GM12878 (cell line): Measurements from ENCODE around the gene NOS2.

ENCODE experiments used
- CEBPB ChIP-seq, 2 experiments: fragments of 150-350 bp in 1 of 2; IDR thresholded peaks; 2 replicates each; pipeline ENCODE4 v1.6.1; 2012 to 2014; ENCODE audit warnings: low read depth in 2 of 2, low read length in 2 of 2, borderline replicate concordance in 1 of 2, inconsistent platforms in 1 of 2
- HCFC1 ChIP-seq: fragments of 150-350 bp; IDR thresholded peaks from 2 replicates; pipeline ENCODE4 v1.6.1; 2014; ENCODE audit warnings: low read length
- POLR2A ChIP-seq: IDR thresholded peaks from 2 replicates; pipeline ENCODE4 v1.6.1; 2011; ENCODE audit warnings: low read depth, mild to moderate bottlenecking, low read length
- RAD21 ChIP-seq: IDR thresholded peaks from 2 replicates; pipeline ENCODE4 v1.6.1; 2011; ENCODE audit warnings: mild to moderate bottlenecking, low read depth, low read length, moderate library complexity; ENCODE audit not compliant: insufficient read depth
- ZNF384 ChIP-seq: IDR thresholded peaks from 2 replicates; pipeline ENCODE4 v1.6.1; 2012; ENCODE audit warnings: low read depth, mild to moderate bottlenecking, low read length, improper control_type of control experiment, borderline replicate concordance
- TF ChIP-seq, protein P1 (sequence below), 3 experiments: IDR thresholded peaks in 2 of 3; conservative IDR thresholded peaks in 1 of 3; 2 replicates each; pipeline ENCODE4 v1.5.1; 2011; ENCODE audit warnings: low read depth in 3 of 3, low read length in 3 of 3, mild to moderate bottlenecking in 3 of 3, control low read depth in 2 of 3, moderate library complexity in 2 of 3, inconsistent platforms in 1 of 3, mixed read lengths in 1 of 3; ENCODE audit not compliant: control insufficient read depth in 2 of 3, insufficient read depth in 1 of 3; ENCODE audit errors: extremely low read depth in 1 of 3
- TF ChIP-seq, protein P2 (sequence below): fragments of 450-650 bp; IDR thresholded peaks from 2 replicates; pipeline ENCODE4 v1.6.1; 2017; ENCODE audit warnings: mild to moderate bottlenecking

DNA sequence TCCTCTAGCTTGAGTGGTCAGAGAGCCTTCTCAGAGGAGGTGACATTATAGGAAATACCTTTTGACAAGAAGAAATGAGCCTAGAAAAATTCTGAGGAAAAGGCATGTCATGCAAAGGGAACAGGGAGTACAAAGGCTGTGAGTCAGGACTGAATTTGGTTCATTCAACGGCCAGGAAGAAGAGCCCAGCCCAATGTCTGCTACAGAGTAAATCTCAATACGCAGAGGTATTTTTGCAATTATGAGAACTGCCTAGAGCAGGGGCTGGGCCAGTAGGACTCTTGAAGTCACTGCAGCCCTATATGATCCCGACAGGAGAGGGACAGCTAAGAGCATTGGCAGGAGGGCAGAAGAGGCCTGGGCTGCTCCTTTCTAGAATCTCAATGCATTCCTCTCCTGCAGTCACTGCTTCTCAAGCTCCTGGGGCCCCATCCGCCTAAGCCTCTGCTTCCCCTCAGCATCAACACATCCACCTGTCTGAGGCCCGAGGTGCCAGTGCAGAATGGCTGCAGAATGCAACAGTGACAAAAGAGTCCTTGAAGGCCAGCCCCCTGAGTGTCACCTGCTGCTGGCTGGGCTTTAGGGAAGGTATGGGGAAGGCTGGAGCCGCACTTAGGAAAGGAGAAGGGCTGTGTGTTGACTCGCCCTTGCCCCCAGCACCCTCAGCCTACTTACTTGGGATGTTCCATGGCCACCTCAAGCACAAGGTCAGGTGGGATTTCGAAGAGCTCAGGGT is 20.1 kb downstream of the NOS2 start:
- TF ChIP-seq CEBPB (IDR thresholded peaks at IDR 0.05; ENCODE audit: borderline replicate concordance in 1 of 2, low read depth in 2 of 2, low read length in 2 of 2): no peak
- no peak for TF ChIP-seq ZNF384
- no peak for TF ChIP-seq RAD21
- TF ChIP-seq, protein P1, sequence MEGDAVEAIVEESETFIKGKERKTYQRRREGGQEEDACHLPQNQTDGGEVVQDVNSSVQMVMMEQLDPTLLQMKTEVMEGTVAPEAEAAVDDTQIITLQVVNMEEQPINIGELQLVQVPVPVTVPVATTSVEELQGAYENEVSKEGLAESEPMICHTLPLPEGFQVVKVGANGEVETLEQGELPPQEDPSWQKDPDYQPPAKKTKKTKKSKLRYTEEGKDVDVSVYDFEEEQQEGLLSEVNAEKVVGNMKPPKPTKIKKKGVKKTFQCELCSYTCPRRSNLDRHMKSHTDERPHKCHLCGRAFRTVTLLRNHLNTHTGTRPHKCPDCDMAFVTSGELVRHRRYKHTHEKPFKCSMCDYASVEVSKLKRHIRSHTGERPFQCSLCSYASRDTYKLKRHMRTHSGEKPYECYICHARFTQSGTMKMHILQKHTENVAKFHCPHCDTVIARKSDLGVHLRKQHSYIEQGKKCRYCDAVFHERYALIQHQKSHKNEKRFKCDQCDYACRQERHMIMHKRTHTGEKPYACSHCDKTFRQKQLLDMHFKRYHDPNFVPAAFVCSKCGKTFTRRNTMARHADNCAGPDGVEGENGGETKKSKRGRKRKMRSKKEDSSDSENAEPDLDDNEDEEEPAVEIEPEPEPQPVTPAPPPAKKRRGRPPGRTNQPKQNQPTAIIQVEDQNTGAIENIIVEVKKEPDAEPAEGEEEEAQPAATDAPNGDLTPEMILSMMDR (IDR thresholded peaks at IDR 0.05 in 2 of 3, conservative IDR thresholded peaks at IDR 0.05 in 1 of 3; ENCODE audit: control insufficient read depth in 2 of 3, extremely low read depth in 1 of 3, insufficient read depth in 1 of 3, low read depth in 3 of 3, low read length in 3 of 3): no peak
- no peak for TF ChIP-seq POLR2A
- TF ChIP-seq, protein P2, sequence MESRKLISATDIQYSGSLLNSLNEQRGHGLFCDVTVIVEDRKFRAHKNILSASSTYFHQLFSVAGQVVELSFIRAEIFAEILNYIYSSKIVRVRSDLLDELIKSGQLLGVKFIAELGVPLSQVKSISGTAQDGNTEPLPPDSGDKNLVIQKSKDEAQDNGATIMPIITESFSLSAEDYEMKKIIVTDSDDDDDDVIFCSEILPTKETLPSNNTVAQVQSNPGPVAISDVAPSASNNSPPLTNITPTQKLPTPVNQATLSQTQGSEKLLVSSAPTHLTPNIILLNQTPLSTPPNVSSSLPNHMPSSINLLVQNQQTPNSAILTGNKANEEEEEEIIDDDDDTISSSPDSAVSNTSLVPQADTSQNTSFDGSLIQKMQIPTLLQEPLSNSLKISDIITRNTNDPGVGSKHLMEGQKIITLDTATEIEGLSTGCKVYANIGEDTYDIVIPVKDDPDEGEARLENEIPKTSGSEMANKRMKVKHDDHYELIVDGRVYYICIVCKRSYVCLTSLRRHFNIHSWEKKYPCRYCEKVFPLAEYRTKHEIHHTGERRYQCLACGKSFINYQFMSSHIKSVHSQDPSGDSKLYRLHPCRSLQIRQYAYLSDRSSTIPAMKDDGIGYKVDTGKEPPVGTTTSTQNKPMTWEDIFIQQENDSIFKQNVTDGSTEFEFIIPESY: no peak
- TF ChIP-seq HCFC1: no peak
